HepG2 (cell line): ENCODE results near the gene SOSTDC1. TPM values are rescaled to one million over a fixed set of nuclear protein-coding genes. Genes with fewer than 3 reads are reported as not detected.
A peak's percentile ranks its signal among the peaks of the same experiment; 100 is the strongest.

Experiments used
- CENPX ChIP-seq: sonication (generic); formaldehyde crosslinking; IDR thresholded peaks from 2 replicates; pipeline ENCODE4 v1.9.0; 2021; ENCODE audit warnings: mild to moderate bottlenecking, missing genetic modification reagents, moderate library complexity
- FOXA3 ChIP-seq: IDR thresholded peaks from 2 replicates; pipeline ENCODE4 v1.6.1; 2016; ENCODE audit warnings: missing genetic modification reagents, missing compliant biosample characterization
- HOXA7 ChIP-seq: sonication (generic); formaldehyde crosslinking; IDR thresholded peaks from 2 replicates; pipeline ENCODE4 v1.8.1; 2022; ENCODE audit warnings: mild to moderate bottlenecking, missing genetic modification reagents, moderate library complexity
- JUN ChIP-seq: sonication (generic); formaldehyde crosslinking; IDR thresholded peaks from 2 replicates; pipeline ENCODE4 v1.4.0; 2020; ENCODE audit warnings: mild to moderate bottlenecking, missing genetic modification reagents
- MAF1 ChIP-seq: sonication (generic); formaldehyde crosslinking; IDR thresholded peaks from 2 replicates; pipeline ENCODE4 v1.5.0; 2020; ENCODE audit warnings: missing genetic modification reagents, borderline replicate concordance
- SPEN ChIP-seq: sonication (generic); formaldehyde crosslinking; IDR thresholded peaks from 2 replicates; pipeline ENCODE4 v1.5.1; 2020; ENCODE audit warnings: low read depth, mild to moderate bottlenecking, missing genetic modification reagents
- U2AF1 ChIP-seq: fragments of 200-400 bp; formaldehyde crosslinking; optimal IDR thresholded peaks from 2 replicates; pipeline ENCODE3; 2017; ENCODE audit warnings: mild to moderate bottlenecking, low read depth, low read length
- ZFP82 ChIP-seq: sonication (generic); formaldehyde crosslinking; IDR thresholded peaks from 2 replicates; pipeline ENCODE4 v1.5.1; 2020; ENCODE audit warnings: mild to moderate bottlenecking, missing genetic modification reagents, borderline replicate concordance
- ZNF10 ChIP-seq: sonication (generic); formaldehyde crosslinking; IDR thresholded peaks from 2 replicates; pipeline ENCODE4 v1.4.0; 2020; ENCODE audit warnings: mild to moderate bottlenecking, low read depth, missing genetic modification reagents, borderline replicate concordance
- ZNF230 ChIP-seq: sonication (generic); formaldehyde crosslinking; IDR thresholded peaks from 2 replicates; pipeline ENCODE4 v1.4.0; 2020; ENCODE audit warnings: mild to moderate bottlenecking, missing genetic modification reagents
- ZNF317 ChIP-seq: sonication (generic); formaldehyde crosslinking; IDR thresholded peaks from 2 replicates; pipeline ENCODE4 v1.5.0; 2020; ENCODE audit warnings: mild to moderate bottlenecking, missing genetic modification reagents
- polyA plus RNA-seq, 8 experiments: library from polyadenylated mRNA; depleted of rRNA in 3 of 8; stranded (reverse) in 7 of 8; unstranded in 1 of 8; fragments of >200 nt; fragmentation: Illumina TruSeq in 4 of 8; extraction: Trizol in 4 of 8; gene quantifications; 2 replicates each; pipeline versions ENCODE4 v1.2.1 to v1.2.3, GENCODE V29; 2011 to 2016; ENCODE audit warnings: low read depth in 4 of 8, missing spikeins in 1 of 8, mixed read lengths in 1 of 8; ENCODE audit not compliant: insufficient read depth in 1 of 8
- total RNA-seq, 5 experiments: library from RNA; depleted of rRNA; stranded (reverse); fragments of >200 nt; fragmentation: Illumina TruSeq; extraction: Trizol; gene quantifications; 2 replicates each; pipeline ENCODE4 v1.2.3, GENCODE V29; 2016; ENCODE audit warnings: low read depth in 1 of 5
- TF ChIP-seq, protein P1 (sequence below): sonication (generic); formaldehyde crosslinking; IDR thresholded peaks from 2 replicates; pipeline ENCODE4 v1.4.0; 2020; ENCODE audit warnings: missing genetic modification reagents, borderline replicate concordance
- TF ChIP-seq, protein P2 (sequence below): sonication (generic); formaldehyde crosslinking; IDR thresholded peaks from 2 replicates; pipeline ENCODE4 v1.5.1; 2020; ENCODE audit warnings: mild to moderate bottlenecking, missing genetic modification reagents, moderate library complexity
- TF ChIP-seq, protein P3 (sequence below): sonication (generic); formaldehyde crosslinking; IDR thresholded peaks from 2 replicates; pipeline ENCODE4 v1.5.0; 2020; ENCODE audit warnings: missing genetic modification reagents
- TF ChIP-seq, protein P4 (sequence below): fragments of 450-650 bp; IDR thresholded peaks from 2 replicates; pipeline ENCODE4 v1.6.1; 2016
- TF ChIP-seq, protein P5 (sequence below): sonication (generic); formaldehyde crosslinking; IDR thresholded peaks from 2 replicates; pipeline ENCODE4 v1.4.0; 2020; ENCODE audit warnings: missing genetic modification reagents
- TF ChIP-seq, protein P6 (sequence below): sonication (generic); formaldehyde crosslinking; IDR thresholded peaks from 2 replicates; pipeline ENCODE4 v1.8.1; 2023; ENCODE audit warnings: missing genetic modification reagents, inconsistent platforms, borderline replicate concordance

The SOSTDC1 gene
- total and polyA plus RNA-seq, 2 of the 13 experiments (the other 11 are each of a cell fraction or from before 2014, with no cell fraction given), result not detected

DNA sequence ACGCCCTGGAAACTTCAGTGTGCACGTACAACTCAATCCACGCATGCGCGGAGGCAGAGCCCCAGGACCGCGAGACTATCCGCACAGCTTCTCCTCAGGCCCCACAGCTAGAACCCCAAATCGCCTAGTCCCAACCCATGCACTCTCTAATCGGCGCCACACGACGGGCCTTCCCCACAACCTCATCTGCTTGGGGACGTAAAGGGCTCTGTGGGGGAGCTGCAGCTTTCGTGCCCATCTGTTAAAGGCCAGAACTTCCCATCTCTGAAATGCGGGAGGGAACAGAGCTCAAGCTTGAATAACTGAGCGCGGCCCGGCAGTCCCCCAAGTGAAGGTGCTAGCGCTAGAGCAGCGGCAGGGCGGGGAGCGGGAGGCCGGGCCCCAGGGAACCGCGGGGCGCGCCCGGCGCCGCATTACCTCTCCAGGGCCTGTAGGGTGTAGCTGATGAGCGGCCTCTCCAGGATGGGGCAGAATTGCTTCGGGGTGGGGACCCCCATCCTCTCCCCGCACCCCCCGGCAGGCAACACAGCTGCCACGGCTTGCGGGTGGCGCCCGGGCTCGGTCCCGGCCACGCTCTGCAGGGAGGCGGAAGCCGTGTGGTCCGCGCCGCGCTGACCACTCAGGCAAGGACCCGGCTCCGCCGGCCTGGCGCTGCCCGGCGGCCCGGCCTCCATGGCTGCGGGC is 44.7 kb downstream of the SOSTDC1 start (continued):
- TF ChIP-seq, protein P1, sequence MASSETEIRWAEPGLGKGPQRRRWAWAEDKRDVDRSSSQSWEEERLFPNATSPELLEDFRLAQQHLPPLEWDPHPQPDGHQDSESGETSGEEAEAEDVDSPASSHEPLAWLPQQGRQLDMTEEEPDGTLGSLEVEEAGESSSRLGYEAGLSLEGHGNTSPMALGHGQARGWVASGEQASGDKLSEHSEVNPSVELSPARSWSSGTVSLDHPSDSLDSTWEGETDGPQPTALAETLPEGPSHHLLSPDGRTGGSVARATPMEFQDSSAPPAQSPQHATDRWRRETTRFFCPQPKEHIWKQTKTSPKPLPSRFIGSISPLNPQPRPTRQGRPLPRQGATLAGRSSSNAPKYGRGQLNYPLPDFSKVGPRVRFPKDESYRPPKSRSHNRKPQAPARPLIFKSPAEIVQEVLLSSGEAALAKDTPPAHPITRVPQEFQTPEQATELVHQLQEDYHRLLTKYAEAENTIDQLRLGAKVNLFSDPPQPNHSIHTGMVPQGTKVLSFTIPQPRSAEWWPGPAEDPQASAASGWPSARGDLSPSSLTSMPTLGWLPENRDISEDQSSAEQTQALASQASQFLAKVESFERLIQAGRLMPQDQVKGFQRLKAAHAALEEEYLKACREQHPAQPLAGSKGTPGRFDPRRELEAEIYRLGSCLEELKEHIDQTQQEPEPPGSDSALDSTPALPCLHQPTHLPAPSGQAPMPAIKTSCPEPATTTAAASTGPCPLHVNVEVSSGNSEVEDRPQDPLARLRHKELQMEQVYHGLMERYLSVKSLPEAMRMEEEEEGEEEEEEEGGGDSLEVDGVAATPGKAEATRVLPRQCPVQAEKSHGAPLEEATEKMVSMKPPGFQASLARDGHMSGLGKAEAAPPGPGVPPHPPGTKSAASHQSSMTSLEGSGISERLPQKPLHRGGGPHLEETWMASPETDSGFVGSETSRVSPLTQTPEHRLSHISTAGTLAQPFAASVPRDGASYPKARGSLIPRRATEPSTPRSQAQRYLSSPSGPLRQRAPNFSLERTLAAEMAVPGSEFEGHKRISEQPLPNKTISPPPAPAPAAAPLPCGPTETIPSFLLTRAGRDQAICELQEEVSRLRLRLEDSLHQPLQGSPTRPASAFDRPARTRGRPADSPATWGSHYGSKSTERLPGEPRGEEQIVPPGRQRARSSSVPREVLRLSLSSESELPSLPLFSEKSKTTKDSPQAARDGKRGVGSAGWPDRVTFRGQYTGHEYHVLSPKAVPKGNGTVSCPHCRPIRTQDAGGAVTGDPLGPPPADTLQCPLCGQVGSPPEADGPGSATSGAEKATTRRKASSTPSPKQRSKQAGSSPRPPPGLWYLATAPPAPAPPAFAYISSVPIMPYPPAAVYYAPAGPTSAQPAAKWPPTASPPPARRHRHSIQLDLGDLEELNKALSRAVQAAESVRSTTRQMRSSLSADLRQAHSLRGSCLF (CRISPR knock-in tag), result no peak
- TF ChIP-seq ZFP82 (CRISPR knock-in tag) (0 out of 2 replicates have a peak, but pooled peaks have one; percentile 34), SPEN (CRISPR knock-in tag) (peak; percentile 59), U2AF1 (peak; percentile 29), ZNF10 (CRISPR knock-in tag) (no peak), MAF1 (CRISPR knock-in tag) (no peak), CENPX (0 out of 2 replicates have a peak, but pooled peaks have one; percentile 44), FOXA3 (CRISPR knock-in tag) (no peak), JUN (CRISPR knock-in tag) (0 out of 2 replicates have a peak, but pooled peaks have one; percentile 16), HOXA7 (CRISPR knock-in tag) (no peak), ZNF230 (CRISPR knock-in tag) (no peak), ZNF317 (CRISPR knock-in tag) (peak; percentile 65; the same call in 1 of the 2 replicates)
- TF ChIP-seq, protein P2, sequence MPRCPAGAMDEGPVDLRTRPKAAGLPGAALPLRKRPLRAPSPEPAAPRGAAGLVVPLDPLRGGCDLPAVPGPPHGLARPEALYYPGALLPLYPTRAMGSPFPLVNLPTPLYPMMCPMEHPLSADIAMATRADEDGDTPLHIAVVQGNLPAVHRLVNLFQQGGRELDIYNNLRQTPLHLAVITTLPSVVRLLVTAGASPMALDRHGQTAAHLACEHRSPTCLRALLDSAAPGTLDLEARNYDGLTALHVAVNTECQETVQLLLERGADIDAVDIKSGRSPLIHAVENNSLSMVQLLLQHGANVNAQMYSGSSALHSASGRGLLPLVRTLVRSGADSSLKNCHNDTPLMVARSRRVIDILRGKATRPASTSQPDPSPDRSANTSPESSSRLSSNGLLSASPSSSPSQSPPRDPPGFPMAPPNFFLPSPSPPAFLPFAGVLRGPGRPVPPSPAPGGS (CRISPR knock-in tag), result no peak
- TF ChIP-seq, protein P3, sequence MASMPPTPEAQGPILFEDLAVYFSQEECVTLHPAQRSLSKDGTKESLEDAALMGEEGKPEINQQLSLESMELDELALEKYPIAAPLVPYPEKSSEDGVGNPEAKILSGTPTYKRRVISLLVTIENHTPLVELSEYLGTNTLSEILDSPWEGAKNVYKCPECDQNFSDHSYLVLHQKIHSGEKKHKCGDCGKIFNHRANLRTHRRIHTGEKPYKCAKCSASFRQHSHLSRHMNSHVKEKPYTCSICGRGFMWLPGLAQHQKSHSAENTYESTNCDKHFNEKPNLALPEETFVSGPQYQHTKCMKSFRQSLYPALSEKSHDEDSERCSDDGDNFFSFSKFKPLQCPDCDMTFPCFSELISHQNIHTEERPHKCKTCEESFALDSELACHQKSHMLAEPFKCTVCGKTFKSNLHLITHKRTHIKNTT (CRISPR knock-in tag), result no peak
- TF ChIP-seq, protein P4, sequence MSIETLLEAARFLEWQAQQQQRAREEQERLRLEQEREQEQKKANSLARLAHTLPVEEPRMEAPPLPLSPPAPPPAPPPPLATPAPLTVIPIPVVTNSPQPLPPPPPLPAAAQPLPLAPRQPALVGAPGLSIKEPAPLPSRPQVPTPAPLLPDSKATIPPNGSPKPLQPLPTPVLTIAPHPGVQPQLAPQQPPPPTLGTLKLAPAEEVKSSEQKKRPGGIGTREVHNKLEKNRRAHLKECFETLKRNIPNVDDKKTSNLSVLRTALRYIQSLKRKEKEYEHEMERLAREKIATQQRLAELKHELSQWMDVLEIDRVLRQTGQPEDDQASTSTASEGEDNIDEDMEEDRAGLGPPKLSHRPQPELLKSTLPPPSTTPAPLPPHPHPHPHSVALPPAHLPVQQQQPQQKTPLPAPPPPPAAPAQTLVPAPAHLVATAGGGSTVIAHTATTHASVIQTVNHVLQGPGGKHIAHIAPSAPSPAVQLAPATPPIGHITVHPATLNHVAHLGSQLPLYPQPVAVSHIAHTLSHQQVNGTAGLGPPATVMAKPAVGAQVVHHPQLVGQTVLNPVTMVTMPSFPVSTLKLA, result no peak
- TF ChIP-seq, protein P5, sequence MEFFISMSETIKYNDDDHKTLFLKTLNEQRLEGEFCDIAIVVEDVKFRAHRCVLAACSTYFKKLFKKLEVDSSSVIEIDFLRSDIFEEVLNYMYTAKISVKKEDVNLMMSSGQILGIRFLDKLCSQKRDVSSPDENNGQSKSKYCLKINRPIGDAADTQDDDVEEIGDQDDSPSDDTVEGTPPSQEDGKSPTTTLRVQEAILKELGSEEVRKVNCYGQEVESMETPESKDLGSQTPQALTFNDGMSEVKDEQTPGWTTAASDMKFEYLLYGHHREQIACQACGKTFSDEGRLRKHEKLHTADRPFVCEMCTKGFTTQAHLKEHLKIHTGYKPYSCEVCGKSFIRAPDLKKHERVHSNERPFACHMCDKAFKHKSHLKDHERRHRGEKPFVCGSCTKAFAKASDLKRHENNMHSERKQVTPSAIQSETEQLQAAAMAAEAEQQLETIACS, result no peak
- TF ChIP-seq, protein P6, sequence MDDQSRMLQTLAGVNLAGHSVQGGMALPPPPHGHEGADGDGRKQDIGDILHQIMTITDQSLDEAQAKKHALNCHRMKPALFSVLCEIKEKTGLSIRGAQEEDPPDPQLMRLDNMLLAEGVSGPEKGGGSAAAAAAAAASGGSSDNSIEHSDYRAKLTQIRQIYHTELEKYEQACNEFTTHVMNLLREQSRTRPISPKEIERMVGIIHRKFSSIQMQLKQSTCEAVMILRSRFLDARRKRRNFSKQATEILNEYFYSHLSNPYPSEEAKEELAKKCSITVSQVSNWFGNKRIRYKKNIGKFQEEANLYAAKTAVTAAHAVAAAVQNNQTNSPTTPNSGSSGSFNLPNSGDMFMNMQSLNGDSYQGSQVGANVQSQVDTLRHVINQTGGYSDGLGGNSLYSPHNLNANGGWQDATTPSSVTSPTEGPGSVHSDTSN (CRISPR knock-in tag), result 0 out of 2 replicates have a peak, but pooled peaks have one; percentile 69
